Measurements from ENCODE around the gene ADAT2.

GRCh38 chr6:143490244-143490643 is 39.7 kb upstream of the ADAT2 start:
- TF ChIP-seq CTCF (IDR thresholded peaks at IDR 0.05; ENCODE audit: insufficient read depth, low read length, poor library complexity, severe bottlenecking) (no peak), EZH2phosphoT487 (conservative IDR thresholded peaks at IDR 0.05; ENCODE audit: low read length) (no peak)
